Activated B cell treated with CpG ODN at 0.5 μM for 24 hours (primary cell): ENCODE measurements around the gene TBC1D10B. TPM values are rescaled to one million over a fixed set of nuclear protein-coding genes. Genes with fewer than 3 reads are reported as not detected.

ENCODE experiments used
- ATAC-seq: fragments of 200-7000 bp; cut with Tn5 transposase; one replicate; pipeline ENCODE4 v1.10.0; 2021; ENCODE audit warnings: low read depth, mild to moderate bottlenecking, moderate library complexity
- CTCF ChIA-PET: fragments of 350-600 bp; sonication (Branson Sonifier 250); formaldehyde crosslinking; loops from one replicate; lab custom pipeline; 2021; ENCODE audit warnings: antibody characterized with exemption; lab: Charles Lee
- POLR2A ChIA-PET: fragments of 350-600 bp; sonication (Branson Sonifier 250); formaldehyde crosslinking; loops from one replicate; lab custom pipeline; 2021; ENCODE audit warnings: antibody characterized with exemption; lab: Charles Lee
- DNase-seq: peaks from one replicate; pipeline ENCODE4 v3.0.0; 2022
- H3K27ac Mint-ChIP-seq: one replicate; pipeline ENCODE4 v1.8.0; 2020; ENCODE audit warnings: mixed read lengths
- H3K27me3 Mint-ChIP-seq: one replicate; pipeline ENCODE4 v1.8.0; 2021; ENCODE audit warnings: mixed read lengths
- H3K36me3 Mint-ChIP-seq: one replicate; pipeline ENCODE4 v1.8.0; 2021; ENCODE audit warnings: low read depth, mixed read lengths
- H3K4me1 Mint-ChIP-seq: one replicate; pipeline ENCODE4 v1.8.0; 2021; ENCODE audit warnings: mixed read lengths
- H3K4me3 Mint-ChIP-seq: one replicate; pipeline ENCODE4 v1.8.0; 2020; ENCODE audit warnings: mild to moderate bottlenecking, mixed read lengths
- H3K9me3 Mint-ChIP-seq: one replicate; pipeline ENCODE4 v1.8.0; 2020; ENCODE audit warnings: mixed read lengths
- CTCF ChIP-seq: fragments of 200-600 bp; IDR thresholded peaks from one replicate; pipeline ENCODE4 v1.8.0; 2022; ENCODE audit warnings: antibody characterized with exemption, mild to moderate bottlenecking
- intact Hi-C: fragments of 100-400 bp; cut with micrococcal nuclease; formaldehyde crosslinking; loops from one replicate; pipeline ENCODE4 v1.15.1; 2024
- total RNA-seq: library from RNA; stranded (reverse); gene quantifications from 2 replicates; pipeline ENCODE4 v1.2.3, GENCODE V29; 2022

TBC1D10B gene
- total RNA-seq, 1 donor from 2014 or later: 50.2 TPM

DNA sequence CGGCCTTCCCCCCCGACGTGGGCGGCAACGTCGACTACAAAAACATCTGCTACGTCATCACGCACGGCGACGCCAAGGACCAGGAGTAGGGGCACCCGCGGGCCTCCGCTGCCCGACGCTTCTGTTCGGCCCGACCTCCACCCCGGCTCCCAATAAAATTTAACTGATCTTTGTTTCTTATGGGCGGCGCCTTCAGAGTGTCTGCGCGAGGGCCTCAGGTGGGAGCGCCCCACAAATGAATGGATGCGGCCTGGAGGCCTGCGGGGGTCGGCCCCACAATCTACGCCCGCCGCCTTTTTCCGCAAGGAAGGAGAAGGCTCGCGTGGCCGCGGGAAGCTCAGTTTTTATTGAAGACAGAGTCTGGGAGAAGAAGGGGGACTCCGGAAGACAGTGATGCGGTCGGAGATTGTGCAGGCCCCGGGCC, 7.5 kb upstream of the TBC1D10B start:
- POLR2A ChIA-PET: interaction anchor here (0.6 to 4.4 kb wide), 25 partner anchors 9 to 725 kb away, joined by 3 to 33 read pairs (median 7); partner anchors contain the start of genes ALDOA, CD2BP2, CORO1A and FBRS
- no peaks in the 10 kb centered on the region for H3K9me3 Mint-ChIP-seq
- H3K4me1 Mint-ChIP-seq: peaks cover 57% of the 10 kb centered on the region
- no peak for TF ChIP-seq CTCF
- H3K4me3 Mint-ChIP-seq: peak overlapping the region; percentile 92
- peak; percentile 82 for DNase-seq
- peaks cover 13% of the 10 kb centered on the region for H3K36me3 Mint-ChIP-seq
- intact Hi-C loops: loop anchor here (1.0 to 10.0 kb wide), 10 partner anchors 8 to 783 kb away; partner anchors contain the start of genes CD2BP2, FBRS, PRR14 and TBC1D10B
- peak overlapping the region; percentile 100 for H3K27ac Mint-ChIP-seq
- H3K27me3 Mint-ChIP-seq: no peaks in the 10 kb centered on the region
- peak; percentile 47 for ATAC-seq
- CTCF ChIA-PET: no interaction called here

GRCh38 chr16:30377050-30377811, 6.9 kb upstream of the TBC1D10B start:
- no peak for TF ChIP-seq CTCF
- H3K27me3 Mint-ChIP-seq: no peaks in the 10 kb centered on the region
- H3K27ac Mint-ChIP-seq: peak overlapping the region; percentile 100
- DNase-seq (no peak), ATAC-seq (no peak)
- peaks cover 13% of the 10 kb centered on the region for H3K36me3 Mint-ChIP-seq
- H3K9me3 Mint-ChIP-seq: no peaks in the 10 kb centered on the region
- H3K4me1 Mint-ChIP-seq: peaks cover 51% of the 10 kb centered on the region
- ChIA-PET CTCF (interaction anchor here (1.9 kb wide), 1 partner anchor 32 kb away, joined by 6 read pairs; no protein-coding TSS in a partner anchor), POLR2A (interaction anchor here (0.6 to 4.4 kb wide), 18 partner anchors 8 to 311 kb away, joined by 3 to 33 read pairs (median 6); partner anchors contain the start of genes ALDOA, CD2BP2, CORO1A and FBRS)
- peak overlapping the region; percentile 92 for H3K4me3 Mint-ChIP-seq
- intact Hi-C loops: loop anchor here (1.0 to 10.0 kb wide), 2 partner anchors 42 to 782 kb away; no protein-coding TSS in a partner anchor

GRCh38 chr16:30376461-30376902, 6.2 kb upstream of the TBC1D10B start:
- no peaks in the 10 kb centered on the region for H3K27me3 Mint-ChIP-seq
- TF ChIP-seq CTCF: no peak
- DNase-seq (no peak), ATAC-seq (no peak)
- H3K36me3 Mint-ChIP-seq: peaks cover 13% of the 10 kb centered on the region
- ChIA-PET CTCF (interaction anchor here (1.9 kb wide), 1 partner anchor 32 kb away, joined by 6 read pairs; no protein-coding TSS in a partner anchor), POLR2A (interaction anchor here (0.6 to 4.4 kb wide), 6 partner anchors 19 to 50 kb away, joined by 3 to 33 read pairs (median 4); partner anchors contain the start of genes ZNF48 and ZNF771)
- no peak overlapping the region for H3K27ac Mint-ChIP-seq
- no peak overlapping the region for H3K4me3 Mint-ChIP-seq
- intact Hi-C loops: loop anchor here (10.0 kb wide), 1 partner anchor 782 kb away; no protein-coding TSS in a partner anchor
- H3K4me1 Mint-ChIP-seq: peaks cover 52% of the 10 kb centered on the region
- H3K9me3 Mint-ChIP-seq: no peaks in the 10 kb centered on the region

DNA sequence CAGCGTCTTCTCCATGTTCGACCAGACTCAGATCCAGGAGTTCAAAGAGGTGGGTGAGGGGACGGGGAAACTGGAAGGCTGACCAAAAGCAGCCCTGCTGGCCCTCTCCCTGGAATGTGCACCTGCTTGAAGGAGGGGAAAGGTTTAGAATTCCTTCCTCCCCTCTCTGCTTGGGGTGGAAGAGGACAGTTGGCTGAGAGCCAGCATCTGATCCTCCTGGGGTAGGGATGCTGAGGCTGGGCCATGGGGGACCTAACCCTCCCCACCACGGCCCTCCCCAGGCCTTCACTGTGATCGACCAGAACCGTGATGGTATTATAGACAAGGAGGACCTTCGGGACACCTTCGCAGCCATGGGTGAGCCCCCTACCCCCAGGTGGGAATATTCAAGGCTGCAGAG, 5.6 kb upstream of the TBC1D10B start:
- CTCF ChIA-PET: interaction anchor here (1.9 kb wide), 1 partner anchor 33 kb away, joined by 6 read pairs; no protein-coding TSS in a partner anchor
- intact Hi-C loops: loop anchor here (10.0 kb wide), 1 partner anchor 781 kb away; no protein-coding TSS in a partner anchor
- H3K27ac Mint-ChIP-seq: no peak overlapping the region
- no peaks in the 10 kb centered on the region for H3K27me3 Mint-ChIP-seq
- no peaks in the 10 kb centered on the region for H3K9me3 Mint-ChIP-seq
- no peak for TF ChIP-seq CTCF
- DNase-seq (no peak), ATAC-seq (no peak)
- H3K4me3 Mint-ChIP-seq: no peak overlapping the region
- POLR2A ChIA-PET: interaction anchor here (0.6 to 4.4 kb wide), 5 partner anchors 31 to 50 kb away, joined by 3 to 31 read pairs (median 4); partner anchors contain the start of gene ZNF771
- H3K4me1 Mint-ChIP-seq: peaks cover 52% of the 10 kb centered on the region
- H3K36me3 Mint-ChIP-seq: peaks cover 11% of the 10 kb centered on the region
